MV-4-11 (cell line): ENCODE data around the gene LOX.

ENCODE experiments used
- DNase-seq: peaks from one replicate; lab custom pipeline; 2025; lab: John Stamatoyannopoulos, UW

LOX gene

GRCh38 chr5:122053181-122054109, 24.6 kb downstream of the LOX start:
- DNase-seq: no peak

- no peak for DNase-seq
These were observed 26.5 kb downstream of the LOX start for GRCh38 chr5:122051569-122051968.

- no peak for DNase-seq
These were observed 27.1 kb downstream of the LOX start for GRCh38 chr5:122050959-122051358.

- DNase-seq: no peak
These were observed 37.3 kb downstream of the LOX start for GRCh38 chr5:122040636-122041302.

- no peak for DNase-seq
These were observed 41.7 kb downstream of the LOX start for GRCh38 chr5:122036326-122036725.

- DNase-seq: no peak
These were observed 42.1 kb downstream of the LOX start for GRCh38 chr5:122035913-122036312.

GRCh38 chr5:122031836-122032235, 46.2 kb downstream of the LOX start:
- DNase-seq: no peak

- DNase-seq: no peak
These were observed 47.8 kb downstream of the LOX start for GRCh38 chr5:122030251-122030650.

GRCh38 chr5:122029818-122030217, 48.2 kb downstream of the LOX start:
- DNase-seq: no peak

- DNase-seq: peak; percentile 78
These were observed 55.1 kb downstream of the LOX start for GRCh38 chr5:122022966-122023365.

GRCh38 chr5:122019919-122020590, 58.0 kb downstream of the LOX start:
- DNase-seq: no peak

GRCh38 chr5:122015471-122015870, 62.6 kb downstream of the LOX start:
- DNase-seq: no peak

- no peak for DNase-seq
These were observed 63.7 kb downstream of the LOX start for GRCh38 chr5:122014236-122014935.
